T47D (cell line): Measurements from ENCODE around the gene RBMS1.

Experiments
- DNase-seq, 2 experiments: peaks; one replicate each; pipeline versions ENCODE4 v3.0.0 to v3.0.0-alpha.2; 2011 to 2012; ENCODE audit warnings: low read depth in 1 of 2, low spot score in 1 of 2
- JUND ChIP-seq: IDR thresholded peaks from 2 replicates; pipeline ENCODE4 v1.6.1; 2012; ENCODE audit warnings: low read depth
- in situ Hi-C: cut with HindIII; loops from 2 replicates; pipeline ENCODE4 v1.10.0; 2016; ENCODE audit warnings: low sequenced_read_pairs, low pct_unique_long_range_greater_than_20kb

The RBMS1 gene

DNA sequence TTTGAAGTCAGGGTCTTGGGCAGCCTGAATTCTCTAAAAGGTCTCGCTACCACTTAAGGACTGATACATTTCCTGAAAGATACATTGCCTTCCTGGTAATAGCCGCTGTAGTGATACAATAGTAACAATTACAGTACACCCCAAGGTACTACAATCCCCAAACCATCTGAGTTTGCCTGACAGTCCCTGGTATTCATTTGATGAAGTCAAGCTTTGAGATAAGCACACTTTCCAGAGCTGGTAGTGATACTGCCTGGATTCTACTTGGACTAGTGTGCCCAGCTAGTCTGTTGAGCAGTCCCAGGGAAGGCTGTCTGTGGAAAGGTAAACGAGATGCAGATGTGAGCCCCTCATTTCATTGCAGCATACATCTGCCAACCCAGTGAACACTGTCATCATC is 269.1 kb downstream of the RBMS1 start:
- no peak for TF ChIP-seq JUND
- in situ Hi-C loops: no loop called here
- no peak for DNase-seq

DNA sequence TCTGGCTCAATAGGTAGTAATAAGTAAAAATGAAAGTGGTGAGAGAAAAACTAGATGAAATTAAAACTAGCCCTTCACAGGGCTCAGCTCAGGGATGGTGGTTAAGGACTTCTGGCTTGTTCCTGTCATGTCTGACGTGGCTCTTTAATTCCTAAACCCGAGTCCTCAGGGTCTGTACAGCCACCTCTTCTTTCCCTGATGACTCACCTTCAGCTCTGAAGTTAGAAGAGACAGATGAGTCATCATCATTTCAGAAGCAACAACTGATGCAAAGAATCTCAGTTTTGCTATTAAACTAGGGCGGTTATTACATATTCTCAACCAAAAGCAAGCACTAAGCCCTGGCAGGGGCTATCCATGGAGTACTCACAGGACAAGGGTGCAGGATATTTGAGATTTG is 269.5 kb downstream of the RBMS1 start:
- TF ChIP-seq JUND: no peak
- in situ Hi-C loops: no loop called here
- DNase-seq: no peak

- no peak for TF ChIP-seq JUND
- DNase-seq: no peak
- in situ Hi-C loops: no loop called here
Observed at GRCh38 chr2:160223560-160223959, 270.0 kb downstream of the RBMS1 start.

DNA sequence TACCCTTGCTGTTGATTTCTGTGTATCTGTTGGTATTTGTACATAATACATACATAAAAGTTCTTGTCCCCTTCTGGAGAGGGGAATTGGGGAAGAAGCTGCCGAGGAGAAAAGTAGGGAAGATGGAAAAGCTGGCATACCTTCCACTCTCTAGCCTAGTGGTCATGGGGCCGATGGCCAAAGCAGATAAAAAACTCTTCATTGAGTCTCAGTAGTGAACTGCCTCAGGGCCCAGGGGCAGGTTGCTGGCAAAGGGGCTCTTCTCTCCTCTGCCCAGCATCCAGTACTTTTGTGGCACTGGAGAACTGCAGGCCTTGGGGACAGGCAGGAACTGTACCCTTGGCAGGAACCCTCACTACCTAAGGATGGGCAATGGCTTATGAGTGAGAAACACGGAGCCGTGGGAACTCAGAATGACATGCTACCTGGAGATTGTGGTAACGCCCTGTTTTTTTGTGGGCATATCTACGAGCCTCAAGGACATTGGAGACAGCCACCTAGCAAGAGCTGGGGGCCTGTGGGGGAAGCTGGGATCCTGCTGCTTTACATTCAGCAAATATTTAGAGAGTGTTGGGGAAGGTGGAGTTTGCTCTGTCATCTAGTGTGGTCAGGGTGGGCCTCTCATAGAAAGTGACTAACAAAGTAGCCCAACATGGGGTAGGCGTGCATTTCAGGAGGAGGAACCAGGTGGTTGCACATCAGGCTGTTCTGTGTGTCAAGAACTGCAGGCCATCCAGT is 270.9 kb downstream of the RBMS1 start:
- no peak for TF ChIP-seq JUND
- peak in 1 of 2 experiments; percentile 66 for DNase-seq
- in situ Hi-C loops: no loop called here
